HEK293 (cell line): ENCODE measurements around the gene SLC6A4.

ENCODE experiments used
- CTCF ChIP-seq: fragments of 450-650 bp; formaldehyde crosslinking; IDR thresholded peaks from 2 replicates; pipeline ENCODE4 v1.5.1; 2016; ENCODE audit warnings: missing biosample characterization, missing genetic modification characterization
- ZBTB8A ChIP-seq: fragments of 450-650 bp; formaldehyde crosslinking; IDR thresholded peaks from 2 replicates; pipeline ENCODE4 v1.5.1; 2016; ENCODE audit warnings: missing biosample characterization, missing genetic modification characterization
- ZNF600 ChIP-seq: fragments of 450-650 bp; formaldehyde crosslinking; IDR thresholded peaks from 2 replicates; pipeline ENCODE4 v1.5.1; 2016; ENCODE audit warnings: missing biosample characterization, missing genetic modification characterization
- ZSCAN30 ChIP-seq: fragments of 450-650 bp; IDR thresholded peaks from 2 replicates; pipeline ENCODE4 v1.5.1; 2018; ENCODE audit warnings: missing biosample characterization, mild to moderate bottlenecking, missing genetic modification characterization, moderate library complexity

GRCh38 chr17:30239089-30239462 is 3.6 kb upstream of the SLC6A4 start:
- TF ChIP-seq ZBTB8A (tag by site-specific recombination) (no peak), ZSCAN30 (tag by site-specific recombination) (no peak), ZNF600 (no peak), CTCF (no peak)
